Stimulated activated CD8-positive, alpha-beta memory T cell treated with anti-CD3 and anti-CD28 coated beads, Interleukin-7, amount 100 ng/mL, for 48 hours (primary cell): Measurements from ENCODE around the gene PSRC1.

Experiments
- DNase-seq, 2 donors: peaks; one replicate each; pipeline ENCODE4 v3.0.0-alpha.2; 2020; ENCODE audit warnings: low read depth in 1 of 2; ENCODE audit errors: extremely low read depth in 1 of 2

The PSRC1 gene

DNA sequence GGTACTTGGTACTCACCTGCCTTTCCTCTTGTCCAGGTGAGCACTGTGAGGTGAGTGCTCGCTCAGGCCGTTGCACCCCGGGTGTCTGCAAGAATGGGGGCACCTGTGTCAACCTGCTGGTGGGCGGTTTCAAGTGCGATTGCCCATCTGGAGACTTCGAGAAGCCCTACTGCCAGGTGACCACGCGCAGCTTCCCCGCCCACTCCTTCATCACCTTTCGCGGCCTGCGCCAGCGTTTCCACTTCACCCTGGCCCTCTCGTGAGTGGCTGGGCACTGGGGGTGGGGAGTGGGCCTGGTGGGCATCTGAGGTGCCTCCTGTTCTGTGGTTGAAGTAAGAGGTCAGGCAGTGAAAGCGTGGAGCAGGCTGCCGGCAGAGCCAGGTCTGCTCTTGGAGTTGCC is 21.9 kb downstream of the PSRC1 start:
- DNase-seq, result no peak

DNA sequence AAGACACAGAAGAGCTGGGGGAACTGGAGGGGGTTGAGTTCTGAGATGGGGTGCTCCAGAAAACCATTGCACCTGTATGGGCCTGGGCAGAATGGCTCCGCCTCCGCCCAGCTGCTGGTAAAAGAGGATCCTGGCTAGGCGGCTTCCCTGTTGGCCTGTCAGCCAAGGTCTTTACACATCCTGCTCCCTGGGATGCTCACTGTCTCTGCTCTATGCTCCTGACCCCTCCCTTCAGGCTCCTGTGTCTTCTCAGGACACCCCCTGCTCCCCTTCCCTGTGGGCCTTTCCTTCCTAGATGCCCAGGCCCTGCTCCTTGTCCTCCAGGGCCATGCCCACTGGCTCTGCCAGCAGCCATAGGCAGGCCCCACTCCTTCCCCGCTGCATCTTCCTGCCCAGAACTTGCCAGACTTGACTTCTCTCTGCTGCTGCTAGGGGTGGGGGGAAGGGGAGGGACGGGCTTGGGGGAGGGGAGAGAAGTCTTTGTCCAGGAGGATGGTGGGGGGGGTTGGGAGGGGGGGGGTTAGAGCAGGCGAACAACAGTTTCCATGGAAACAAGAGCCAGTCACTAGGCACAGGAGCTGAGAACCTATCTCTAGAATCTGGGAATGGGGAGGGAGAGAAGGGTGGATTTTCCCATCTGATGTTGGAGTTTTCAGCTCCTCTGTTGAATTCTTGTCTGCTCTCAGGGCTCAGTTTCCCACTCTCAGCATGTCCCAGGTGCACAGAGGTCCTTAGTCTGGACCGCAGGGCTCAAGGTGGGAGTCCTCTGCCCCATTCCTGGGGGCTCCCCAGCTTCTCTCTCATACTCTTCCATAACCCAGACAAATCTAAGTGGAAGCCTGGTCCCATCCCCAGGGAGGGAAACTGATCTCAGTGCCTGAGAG is 23.0 kb downstream of the PSRC1 start:
- DNase-seq, result no peak

DNA sequence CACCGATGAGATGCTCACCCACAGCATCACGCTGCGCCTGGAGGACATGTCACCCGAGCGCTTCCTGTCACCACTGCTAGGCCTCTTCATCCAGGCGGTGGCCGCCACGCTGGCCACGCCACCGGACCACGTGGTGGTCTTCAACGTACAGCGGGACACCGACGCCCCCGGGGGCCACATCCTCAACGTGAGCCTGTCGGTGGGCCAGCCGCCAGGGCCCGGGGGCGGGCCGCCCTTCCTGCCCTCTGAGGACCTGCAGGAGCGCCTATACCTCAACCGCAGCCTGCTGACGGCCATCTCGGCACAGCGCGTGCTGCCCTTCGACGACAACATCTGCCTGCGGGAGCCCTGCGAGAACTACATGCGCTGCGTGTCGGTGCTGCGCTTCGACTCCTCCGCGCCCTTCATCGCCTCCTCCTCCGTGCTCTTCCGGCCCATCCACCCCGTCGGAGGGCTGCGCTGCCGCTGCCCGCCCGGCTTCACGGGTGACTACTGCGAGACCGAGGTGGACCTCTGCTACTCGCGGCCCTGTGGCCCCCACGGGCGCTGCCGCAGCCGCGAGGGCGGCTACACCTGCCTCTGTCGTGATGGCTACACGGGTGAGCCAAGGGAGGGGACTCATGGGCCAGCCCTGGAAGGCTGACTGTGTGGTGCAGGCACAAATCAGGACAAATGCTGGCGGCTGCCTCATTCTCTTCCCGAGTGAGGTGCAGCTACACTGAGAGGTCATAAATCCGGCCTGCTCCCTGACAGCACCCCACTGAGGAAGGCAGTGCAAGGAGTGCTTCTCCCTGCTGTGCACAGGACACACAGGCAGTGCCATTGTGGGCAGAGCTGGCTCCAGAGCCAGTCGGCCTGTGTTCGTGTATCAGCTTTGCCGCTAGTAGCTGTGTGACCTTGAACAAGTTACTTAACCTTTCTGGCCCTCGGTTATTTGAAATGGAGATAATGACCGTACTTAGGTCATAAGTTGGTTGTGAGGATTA is 24.2 kb downstream of the PSRC1 start:
- no peak for DNase-seq

DNA sequence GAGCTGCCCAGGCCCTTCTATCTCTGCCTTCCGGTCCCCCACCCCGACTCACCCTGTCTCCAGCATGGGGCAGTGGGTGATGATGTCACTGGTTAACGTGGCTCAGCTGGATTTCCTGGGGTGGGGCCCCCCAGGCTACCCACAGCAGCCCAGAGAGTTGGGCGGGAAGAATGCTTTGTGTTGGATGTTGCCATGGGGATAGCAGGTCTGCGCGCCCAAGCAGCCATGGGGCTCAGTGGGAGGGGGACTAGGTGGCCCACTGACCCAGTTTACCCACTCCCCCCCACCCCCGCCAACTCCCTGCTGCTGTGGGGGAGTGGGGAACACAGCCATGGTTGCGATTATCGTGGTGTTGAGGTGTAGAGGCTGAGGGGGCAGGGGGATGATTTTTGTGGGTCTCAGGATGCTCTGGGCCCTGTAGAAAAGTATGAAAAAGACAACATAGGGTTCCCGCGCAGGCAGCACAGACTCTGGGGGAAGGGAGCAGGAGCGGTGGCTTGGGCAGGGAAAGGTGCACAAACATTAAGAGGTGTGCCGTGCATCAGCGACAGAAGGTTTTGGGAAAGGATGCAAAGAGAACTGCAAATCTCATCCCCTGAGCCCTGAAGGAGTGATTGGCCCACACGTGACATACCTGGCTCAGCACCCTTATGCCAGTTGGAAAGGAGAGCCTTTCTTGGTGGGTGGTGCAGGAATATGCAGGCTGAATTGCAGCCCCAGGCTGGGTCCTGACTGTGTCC is 25.1 kb downstream of the PSRC1 start:
- no peak for DNase-seq

DNA sequence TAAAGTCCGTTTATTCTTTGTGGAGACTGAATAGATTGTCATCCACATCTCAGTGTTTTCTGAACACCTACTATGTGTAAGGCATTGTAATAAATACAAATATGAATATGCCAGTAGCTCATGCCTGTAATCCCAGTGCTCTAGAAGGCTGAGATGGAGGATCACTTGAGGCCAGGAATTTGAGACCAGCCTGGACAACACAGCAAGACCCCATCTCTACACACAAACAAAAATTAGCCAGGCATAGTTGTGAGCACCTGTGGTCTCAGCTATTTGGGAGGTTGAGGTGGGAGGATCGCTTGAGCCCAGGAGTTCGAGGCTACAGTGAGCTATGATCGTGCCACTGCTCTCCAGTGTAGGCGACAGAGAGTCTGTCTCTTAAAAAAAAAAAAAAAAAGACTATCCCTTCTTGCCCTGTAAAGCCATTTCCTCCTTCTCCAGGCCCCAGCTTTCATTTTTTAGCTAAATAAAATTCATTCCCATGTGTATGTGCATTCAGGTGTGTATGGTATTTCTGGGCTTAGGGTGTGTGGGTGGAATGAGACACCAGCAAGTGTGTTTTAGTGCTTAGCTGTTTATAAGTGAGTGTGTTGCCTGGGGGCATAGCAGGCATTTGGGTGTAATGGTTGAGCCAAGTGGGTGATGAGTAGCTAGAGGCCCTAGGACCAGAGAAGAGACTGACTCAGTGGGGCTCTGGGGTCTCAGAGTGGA is 25.8 kb downstream of the PSRC1 start:
- no peak for DNase-seq

DNA sequence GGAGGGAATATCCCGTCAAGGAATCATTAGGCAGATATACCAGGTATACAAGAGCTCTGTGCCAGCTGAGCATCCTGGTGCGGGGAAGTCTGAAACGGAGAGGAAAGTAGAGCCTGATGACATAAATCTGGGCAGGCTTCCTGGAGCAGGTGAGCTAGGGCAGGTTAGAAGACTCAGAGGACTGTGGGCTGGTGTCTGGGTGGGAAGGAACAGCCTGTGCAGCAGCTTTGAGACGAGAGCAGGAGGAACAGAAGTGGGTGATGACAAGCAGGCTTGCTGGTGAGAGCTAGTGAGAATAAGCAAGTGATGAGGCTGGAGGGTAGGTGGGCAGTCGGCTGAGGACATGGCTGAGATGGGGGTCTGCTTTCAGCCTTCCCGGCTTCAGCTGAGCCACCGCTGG is 26.9 kb downstream of the PSRC1 start:
- DNase-seq, result no peak

DNA sequence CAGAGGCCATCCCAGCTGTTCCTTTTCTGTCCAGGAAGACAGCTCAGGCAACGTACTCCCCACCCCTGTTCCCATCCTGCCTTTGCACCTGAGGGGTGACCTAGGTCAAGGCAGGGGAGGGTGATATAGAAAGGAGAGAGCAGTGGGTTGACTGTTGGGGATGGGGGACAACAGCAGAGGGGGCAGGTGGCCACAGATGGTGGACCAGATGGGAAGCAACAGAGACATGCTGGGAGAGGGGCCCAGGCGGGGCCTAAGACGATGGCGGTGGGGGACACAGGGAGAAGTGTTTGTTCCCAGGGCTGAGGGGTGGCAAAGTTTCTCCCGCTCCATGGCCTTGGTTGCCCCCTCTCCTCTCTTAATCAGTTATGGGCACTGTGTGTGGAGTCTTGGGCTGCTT is 27.3 kb downstream of the PSRC1 start:
- no peak for DNase-seq

DNA sequence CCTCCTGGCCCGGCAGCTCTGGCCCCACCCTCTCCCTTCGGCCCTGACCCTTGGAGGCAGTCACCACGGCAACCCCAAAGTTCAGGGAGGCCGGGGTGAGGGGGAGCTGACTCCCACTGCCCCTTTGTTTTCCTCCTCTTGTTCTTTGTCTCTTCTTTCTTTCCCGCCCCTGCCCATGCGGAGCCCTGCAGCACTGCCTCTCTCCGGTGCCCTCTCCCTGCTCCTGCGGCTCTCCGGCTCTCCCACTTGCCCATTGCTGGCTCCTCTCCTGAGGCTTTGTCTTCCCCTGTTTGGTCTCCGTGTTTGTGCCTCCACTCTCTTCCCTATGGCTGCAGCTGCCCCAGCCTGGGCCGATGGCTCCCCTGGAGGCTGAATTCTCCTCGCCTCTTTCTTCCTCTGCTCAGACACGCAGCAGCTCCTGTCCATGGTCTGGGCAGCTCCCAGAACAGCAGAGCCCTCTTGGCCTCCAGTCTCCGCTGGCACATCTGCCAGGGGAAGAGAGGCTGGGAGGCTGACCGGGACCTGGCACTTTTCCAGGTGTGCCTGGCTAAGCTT is 27.8 kb downstream of the PSRC1 start:
- no peak for DNase-seq

DNA sequence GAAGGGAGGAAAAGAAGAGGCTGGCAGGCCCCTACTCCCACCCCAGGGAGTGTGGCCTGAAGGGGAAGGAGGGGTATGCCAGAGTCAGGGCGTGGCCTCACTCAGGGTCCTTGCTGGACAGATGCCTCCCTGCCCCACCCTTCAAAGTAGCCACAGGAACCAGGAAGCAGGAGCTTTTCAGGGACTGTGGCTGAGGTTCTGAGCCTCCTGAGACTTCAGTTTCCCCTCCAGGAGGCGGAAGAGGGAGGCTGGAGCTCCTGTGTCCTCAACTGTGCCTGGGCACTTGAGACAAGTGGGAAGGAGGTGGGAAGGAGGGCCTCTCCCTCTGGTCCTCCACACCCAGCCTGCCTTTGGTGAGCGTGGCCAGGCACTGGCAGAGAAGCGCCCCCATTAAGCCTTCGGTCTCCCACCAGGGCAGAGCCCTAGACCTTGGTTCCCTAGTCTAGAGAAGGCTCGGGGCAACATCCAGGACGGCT is 28.3 kb downstream of the PSRC1 start:
- DNase-seq, result no peak

DNA sequence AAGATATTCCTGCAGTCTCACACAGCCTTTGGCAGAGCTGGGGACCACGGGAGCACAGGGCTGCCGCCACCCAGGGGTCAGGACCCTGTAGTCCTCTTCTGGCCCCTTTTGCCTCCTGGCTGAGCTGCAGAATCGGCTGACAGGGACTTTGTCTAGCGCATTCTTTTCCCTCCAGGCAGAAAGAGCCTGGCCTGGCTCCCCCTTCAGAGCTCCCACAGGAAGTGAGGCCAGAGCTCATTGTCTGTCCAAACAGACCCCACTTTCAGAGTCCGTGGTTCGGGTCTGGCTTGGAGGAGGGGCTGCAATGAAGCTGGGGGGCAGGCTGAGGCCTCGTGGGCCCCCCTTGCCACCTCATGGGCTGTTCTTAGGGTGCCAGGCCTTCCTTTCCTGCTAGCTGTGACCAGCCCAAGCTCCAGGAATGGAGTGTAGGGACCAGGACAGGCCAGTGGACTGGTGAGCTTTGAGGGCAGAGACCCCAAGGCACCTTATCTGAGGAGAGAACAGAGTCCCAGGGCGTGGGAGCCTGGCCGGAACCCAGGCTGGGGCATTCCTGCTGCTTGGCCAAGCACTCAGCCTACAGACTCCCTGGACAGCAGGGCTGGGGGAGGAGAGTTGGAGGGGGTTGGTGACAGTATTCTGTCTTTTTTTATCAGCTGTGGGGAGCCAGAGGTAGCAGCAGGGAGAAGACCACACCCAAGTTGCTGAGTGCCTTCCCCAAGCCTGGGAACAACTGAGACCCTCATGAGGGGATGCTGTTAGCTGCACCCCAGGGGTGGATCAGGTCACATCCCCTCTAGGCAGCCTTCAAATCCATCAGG is 28.9 kb downstream of the PSRC1 start:
- DNase-seq, result no peak

DNA sequence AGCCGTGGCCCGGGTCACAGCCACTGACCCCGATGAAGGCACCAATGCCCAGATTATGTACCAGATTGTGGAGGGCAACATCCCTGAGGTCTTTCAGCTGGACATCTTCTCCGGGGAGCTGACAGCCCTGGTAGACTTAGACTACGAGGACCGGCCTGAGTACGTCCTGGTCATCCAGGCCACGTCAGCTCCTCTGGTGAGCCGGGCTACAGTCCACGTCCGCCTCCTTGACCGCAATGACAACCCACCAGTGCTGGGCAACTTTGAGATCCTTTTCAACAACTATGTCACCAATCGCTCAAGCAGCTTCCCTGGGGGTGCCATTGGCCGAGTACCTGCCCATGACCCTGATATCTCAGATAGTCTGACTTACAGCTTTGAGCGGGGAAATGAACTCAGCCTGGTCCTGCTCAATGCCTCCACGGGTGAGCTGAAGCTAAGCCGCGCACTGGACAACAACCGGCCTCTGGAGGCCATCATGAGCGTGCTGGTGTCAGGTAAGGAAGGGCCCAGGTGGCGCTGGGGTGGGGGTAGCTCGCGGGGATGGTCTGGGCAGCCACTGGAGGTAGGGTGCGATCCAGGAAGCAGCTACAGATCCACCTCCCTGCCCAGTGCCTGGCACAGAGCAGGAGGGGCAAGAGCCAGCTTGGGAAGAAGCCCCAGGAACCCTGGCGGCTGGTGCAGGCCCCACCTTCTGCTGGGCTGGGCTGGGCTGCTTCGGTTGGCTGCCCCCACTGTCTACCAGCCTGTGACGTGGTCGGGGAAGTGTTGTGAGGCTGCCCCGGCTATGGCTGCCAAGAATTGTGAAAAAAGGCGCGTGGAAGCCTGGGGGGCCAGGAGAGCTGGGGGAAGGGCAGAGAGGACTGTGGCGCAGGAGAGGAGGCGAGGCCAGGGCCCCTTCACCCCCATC is 29.8 kb downstream of the PSRC1 start:
- DNase-seq, result no peak

DNA sequence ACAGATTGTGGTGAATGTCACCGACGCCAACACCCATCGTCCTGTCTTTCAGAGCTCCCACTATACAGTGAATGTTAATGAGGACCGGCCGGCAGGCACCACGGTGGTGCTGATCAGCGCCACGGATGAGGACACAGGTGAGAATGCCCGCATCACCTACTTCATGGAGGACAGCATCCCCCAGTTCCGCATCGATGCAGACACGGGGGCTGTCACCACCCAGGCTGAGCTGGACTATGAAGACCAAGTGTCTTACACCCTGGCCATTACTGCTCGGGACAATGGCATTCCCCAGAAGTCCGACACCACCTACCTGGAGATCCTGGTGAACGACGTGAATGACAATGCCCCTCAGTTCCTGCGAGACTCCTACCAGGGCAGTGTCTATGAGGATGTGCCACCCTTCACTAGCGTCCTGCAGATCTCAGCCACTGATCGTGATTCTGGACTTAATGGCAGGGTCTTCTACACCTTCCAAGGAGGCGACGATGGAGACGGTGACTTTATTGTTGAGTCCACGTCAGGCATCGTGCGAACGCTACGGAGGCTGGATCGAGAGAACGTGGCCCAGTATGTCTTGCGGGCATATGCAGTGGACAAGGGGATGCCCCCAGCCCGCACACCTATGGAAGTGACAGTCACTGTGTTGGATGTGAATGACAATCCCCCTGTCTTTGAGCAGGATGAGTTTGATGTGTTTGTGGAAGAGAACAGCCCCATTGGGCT is 30.6 kb downstream of the PSRC1 start:
- DNase-seq, result no peak

DNA sequence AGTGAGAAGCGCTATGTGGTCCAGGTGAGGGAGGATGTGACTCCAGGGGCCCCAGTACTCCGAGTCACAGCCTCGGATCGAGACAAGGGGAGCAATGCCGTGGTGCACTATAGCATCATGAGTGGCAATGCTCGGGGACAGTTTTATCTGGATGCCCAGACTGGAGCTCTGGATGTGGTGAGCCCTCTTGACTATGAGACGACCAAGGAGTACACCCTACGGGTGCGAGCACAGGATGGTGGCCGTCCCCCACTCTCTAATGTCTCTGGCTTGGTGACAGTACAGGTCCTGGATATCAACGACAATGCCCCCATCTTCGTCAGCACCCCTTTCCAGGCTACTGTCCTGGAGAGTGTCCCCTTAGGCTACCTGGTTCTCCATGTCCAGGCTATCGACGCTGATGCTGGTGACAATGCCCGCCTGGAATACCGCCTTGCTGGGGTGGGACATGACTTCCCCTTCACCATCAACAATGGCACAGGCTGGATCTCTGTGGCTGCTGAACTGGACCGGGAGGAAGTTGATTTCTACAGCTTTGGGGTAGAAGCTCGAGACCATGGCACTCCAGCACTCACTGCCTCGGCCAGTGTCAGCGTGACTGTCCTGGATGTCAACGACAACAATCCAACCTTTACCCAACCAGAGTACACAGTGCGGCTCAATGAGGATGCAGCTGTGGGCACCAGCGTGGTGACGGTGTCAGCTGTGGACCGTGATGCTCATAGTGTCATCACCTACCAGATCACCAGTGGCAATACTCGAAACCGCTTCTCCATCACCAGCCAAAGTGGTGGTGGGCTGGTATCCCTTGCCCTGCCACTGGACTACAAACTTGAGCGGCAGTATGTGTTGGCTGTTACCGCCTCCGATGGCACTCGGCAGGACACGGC is 31.4 kb downstream of the PSRC1 start:
- no peak for DNase-seq

DNA sequence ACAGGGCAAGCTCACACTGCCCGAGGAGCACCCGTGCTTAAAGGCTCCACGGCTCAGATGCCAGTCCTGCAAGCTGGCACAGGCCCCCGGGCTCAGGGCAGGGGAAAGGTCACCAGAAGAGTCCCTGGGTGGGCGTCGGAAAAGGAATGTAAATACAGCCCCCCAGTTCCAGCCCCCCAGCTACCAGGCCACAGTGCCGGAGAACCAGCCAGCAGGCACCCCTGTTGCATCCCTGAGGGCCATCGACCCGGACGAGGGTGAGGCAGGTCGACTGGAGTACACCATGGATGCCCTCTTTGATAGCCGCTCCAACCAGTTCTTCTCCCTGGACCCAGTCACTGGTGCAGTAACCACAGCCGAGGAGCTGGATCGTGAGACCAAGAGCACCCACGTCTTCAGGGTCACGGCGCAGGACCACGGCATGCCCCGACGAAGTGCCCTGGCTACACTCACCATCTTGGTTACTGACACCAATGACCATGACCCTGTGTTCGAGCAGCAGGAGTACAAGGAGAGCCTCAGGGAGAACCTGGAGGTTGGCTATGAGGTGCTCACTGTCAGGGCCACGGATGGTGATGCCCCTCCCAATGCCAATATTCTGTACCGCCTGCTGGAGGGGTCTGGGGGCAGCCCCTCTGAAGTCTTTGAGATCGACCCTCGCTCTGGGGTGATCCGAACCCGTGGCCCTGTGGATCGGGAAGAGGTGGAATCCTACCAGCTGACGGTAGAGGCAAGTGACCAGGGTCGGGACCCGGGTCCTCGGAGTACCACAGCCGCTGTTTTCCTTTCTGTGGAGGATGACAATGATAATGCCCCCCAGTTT is 32.3 kb downstream of the PSRC1 start:
- no peak for DNase-seq

DNA sequence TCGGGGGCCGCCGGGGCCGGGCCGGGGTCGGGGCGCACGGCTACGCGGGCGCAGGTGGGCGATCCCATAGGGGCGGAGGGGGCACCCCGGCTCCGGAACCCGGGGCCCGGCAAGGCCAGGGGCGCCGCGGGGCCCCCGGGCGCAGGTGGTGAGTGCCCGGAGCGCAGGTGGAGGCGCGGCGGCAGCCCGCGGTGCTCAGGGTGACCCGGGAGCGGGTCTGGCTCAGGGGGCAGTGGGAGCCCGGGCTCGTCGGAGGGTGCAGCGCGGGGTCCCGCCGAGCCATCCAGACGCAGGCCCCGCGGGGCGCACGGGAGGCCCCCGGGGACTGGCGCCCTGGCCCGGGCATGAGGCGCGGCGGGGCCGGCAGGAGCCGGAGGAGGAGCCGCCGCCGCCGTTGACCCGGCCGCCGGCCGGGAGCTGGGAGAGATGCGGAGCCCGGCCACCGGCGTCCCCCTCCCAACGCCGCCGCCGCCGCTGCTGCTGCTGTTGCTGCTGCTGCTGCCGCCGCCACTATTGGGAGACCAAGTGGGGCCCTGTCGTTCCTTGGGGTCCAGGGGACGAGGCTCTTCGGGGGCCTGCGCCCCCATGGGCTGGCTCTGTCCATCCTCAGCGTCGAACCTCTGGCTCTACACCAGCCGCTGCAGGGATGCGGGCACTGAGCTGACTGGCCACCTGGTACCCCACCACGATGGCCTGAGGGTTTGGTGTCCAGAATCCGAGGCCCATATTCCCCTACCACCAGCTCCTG is 33.1 kb downstream of the PSRC1 start:
- DNase-seq, result no peak
